ENCODE data around the gene PAGE1. TPM values are rescaled to one million over a fixed set of nuclear protein-coding genes. Genes with fewer than 3 reads are reported as not detected.
"Not testable (repeated sequence)": the region's sequence is repeated elsewhere in the genome, so short reads cannot be mapped to it uniquely, and the experiment has no call there.

PAGE1 gene, protein sequence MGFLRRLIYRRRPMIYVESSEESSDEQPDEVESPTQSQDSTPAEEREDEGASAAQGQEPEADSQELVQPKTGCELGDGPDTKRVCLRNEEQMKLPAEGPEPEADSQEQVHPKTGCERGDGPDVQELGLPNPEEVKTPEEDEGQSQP
- total RNA-seq (2014; rRNA removed; shearing (Covaris generic)): not detected in 2 replicates

DNA sequence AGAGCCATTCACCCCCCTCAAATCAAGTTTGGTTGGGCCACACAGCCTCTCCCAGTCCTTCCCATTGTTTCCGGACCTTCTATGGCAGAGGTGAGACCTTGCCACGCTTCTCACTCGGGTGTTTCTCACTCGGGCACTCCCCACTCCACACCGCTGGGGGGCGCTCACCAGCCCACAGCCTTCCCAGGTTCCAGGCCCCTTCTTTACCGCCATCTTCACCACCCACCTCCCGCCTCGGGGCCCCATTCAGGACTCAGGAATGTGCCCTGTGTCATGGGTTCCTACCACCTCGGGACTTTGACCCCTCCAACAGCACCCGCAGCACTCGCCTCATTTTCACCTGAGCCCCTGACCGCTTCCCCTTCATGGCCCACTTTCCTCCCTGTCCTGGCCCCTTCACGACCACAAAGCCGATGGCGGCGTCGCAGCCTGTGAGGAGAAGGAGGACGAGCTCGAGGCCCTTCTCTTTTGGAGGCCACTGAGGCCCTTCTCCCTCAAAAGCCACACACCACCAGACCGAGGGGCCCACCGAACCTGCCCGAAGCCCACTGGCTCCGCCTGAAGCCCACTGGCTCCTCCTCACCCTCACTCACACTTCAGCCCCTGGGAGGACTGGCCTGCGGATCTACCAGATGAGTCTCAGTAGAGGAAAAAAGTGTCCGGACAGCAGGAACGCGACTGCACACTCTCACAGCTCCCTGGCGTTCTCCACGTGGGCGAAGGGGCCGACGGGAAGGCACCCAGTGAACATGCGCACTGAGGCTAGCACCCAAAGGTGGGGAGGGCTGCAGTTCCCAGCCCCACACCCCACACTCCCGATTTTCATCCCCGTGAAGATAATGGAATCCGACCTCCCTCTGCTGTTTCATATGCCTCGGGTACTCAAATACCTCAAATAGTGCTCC lies at the start of gene PAGE1:
Gene PAGE1 (minus strand): TSS at position 709 of the 905 bp plus-strand sequence. CDS start 1,214 bp downstream, outside the sequence.
- no peak for DNase-seq (ENCODE audit: low spot score)

DNA sequence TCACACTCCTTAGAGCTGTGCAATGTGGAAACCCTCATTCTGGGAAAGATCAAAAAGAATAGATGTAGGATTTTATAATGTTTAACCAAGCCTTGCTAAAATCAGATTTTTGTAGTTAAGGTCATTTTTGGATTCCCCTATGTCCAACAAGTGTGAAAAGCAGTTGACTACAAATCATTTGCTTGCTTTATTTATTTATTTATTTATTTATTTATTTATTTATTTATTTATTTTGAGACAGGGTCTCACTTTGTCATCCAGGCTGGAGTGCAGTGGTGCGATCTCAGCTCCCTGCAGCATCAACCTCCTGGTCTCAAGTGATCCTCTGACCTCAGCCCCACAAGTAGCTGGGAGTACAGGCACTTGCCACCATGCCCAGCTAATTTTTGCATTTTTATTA lies 45.7 kb upstream of the PAGE1 start:
- DNase-seq (ENCODE audit: low spot score): not testable (repeated sequence)

GRCh38 chrX:49727847-49728246 lies 32.1 kb upstream of the PAGE1 start:
- no peak for DNase-seq (ENCODE audit: low spot score)

GRCh38 chrX:49726966-49727365 lies 31.2 kb upstream of the PAGE1 start:
- no peak for DNase-seq (ENCODE audit: low spot score)

DNA sequence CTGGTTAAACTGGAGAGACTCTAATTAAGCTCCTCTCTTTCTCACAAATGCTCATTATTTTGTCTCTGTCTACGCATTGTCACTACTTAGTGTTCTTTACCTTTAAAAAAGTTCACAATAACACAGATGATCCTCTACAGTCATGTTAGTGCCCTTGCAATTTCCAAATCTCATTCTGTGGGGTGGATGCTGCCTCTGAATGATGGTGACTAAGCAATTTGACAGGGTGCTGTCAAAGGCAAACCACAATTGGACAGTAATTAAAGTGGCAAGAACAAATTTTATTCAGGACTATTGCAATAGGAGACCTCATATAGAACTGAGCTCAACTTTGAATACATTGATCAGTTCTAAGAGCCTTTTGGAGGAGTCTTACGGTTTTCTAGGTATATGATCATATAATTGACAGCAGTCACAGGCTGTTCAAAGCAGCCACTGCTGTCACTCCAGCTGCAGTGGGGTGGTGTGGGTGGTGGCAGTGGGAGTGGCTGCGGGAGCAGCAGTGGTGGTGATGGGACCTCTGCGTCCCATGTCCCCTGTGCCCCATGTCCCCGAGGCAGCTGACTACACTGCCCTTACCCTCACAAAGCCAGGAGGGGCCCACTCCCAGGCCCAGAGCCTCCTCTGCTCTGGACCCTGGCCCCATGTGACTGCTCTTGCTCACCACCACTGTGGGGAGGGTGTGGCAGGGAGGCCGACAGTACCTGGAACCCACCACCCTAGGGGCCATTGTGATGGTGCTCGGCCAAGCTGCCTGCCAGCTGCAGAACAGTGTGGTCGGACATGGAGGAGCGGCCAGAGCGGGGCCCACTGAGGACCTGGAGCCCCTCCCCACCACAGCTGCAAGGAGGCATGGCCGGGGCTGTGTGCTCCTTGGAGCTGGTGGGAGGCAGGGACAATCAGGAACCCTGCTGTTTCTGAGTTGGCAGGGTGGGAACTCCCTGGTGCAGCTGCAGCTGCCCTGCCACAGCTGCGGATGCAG lies 30.4 kb upstream of the PAGE1 start:
- no peak for DNase-seq (ENCODE audit: low spot score)

GRCh38 chrX:49725401-49725800 lies 29.6 kb upstream of the PAGE1 start:
- no peak for DNase-seq (ENCODE audit: low spot score)

DNA sequence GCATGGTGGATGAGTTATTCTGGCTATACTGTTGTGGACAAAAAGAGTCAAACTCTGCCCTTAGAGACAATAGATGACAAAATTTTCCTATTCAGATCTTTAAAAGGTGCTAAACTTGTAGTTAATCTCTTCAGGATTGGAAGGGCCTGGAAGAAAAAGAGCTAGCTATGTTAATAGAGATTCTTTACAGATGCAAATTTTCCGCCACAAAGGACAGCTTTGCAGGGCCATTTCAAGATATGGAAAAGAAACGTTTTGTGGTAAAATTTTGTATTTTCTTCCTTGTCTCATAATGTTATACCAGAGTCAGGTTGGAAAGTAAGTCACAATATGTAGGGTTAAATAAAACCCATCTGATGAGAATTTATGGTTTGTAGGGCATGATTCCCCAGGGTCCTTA lies 24.3 kb upstream of the PAGE1 start:
- DNase-seq (ENCODE audit: low spot score): not testable (repeated sequence)

DNA sequence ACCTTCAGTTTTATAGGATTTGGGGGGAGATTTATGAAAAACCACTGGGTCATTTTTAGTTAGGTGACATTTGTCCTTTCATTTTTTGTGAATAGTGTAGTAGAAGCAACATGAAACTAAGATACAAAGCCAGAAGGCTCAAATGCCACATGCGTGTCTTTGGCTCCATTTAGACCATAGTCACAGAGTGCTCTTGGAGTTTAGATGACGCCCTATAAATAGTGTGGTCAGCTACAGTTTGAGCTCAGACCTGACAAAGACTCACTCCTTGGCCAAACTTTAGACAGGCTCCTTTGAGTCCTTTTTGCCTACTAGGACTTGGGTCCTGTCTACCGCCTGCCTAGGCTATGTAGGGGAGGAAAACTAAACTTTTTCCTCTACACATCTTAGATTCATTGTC lies 16.8 kb upstream of the PAGE1 start:
- DNase-seq (ENCODE audit: low spot score): no peak

- no peak for DNase-seq (ENCODE audit: low spot score)
Measured at GRCh38 chrX:49710744-49711319, 15.0 kb upstream of the PAGE1 start.

DNA sequence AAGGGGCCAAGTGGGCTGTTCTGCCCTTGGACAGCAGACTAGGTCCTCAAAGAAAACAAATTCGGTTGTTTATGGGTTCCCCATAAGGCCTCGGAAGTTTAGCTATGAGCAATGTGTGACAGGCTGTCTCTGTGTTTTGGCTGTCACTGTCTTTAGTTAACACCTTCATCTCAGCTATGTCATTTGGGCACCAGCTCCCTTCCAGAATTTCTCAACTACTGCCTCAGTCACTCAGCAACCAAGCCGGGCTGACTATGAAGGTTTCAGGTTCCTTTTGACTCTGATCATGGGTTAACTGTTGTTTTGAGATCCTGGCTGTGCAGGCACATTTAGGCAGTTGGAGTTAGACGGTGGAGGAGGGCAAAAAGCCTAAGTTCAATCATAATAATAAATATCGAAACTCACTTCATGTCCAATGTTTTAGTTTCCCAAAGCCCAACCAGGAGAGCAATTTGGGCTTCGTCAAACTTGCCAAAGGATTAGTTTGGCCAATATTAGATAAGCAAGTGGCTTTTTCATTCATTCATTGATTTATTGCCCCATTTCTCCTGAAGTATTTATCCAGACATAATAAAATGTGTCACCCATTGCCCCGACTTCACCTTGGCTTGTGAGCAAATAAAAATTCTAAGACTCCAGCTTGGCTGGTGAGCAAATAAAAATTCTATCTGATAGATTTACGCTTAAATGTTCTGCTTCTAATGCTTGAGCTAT lies 9.1 kb upstream of the PAGE1 start:
- DNase-seq (ENCODE audit: low spot score): no peak

DNA sequence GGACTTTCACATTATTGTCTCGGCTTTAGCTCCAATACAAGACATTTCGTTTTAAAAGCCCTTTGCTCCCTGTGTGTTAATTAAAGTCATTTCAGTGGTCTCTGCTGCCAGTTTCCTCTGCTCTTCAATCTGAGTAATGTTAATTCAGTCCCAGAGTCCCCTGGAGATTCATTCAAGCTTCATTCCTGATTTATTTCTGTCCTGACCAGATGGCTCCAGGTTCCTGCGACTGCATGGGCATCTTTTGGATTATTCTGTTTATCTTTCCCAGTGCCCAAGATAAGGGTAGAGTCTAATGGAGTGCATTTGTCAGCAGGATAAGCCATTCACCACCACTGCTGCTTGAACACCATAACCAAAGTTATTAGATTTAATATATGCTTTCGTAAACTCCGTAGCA lies 6.1 kb upstream of the PAGE1 start:
- DNase-seq (ENCODE audit: low spot score): no peak

- DNase-seq (ENCODE audit: low spot score): no peak
Measured at GRCh38 chrX:49701323-49701722, 5.5 kb upstream of the PAGE1 start.

DNA sequence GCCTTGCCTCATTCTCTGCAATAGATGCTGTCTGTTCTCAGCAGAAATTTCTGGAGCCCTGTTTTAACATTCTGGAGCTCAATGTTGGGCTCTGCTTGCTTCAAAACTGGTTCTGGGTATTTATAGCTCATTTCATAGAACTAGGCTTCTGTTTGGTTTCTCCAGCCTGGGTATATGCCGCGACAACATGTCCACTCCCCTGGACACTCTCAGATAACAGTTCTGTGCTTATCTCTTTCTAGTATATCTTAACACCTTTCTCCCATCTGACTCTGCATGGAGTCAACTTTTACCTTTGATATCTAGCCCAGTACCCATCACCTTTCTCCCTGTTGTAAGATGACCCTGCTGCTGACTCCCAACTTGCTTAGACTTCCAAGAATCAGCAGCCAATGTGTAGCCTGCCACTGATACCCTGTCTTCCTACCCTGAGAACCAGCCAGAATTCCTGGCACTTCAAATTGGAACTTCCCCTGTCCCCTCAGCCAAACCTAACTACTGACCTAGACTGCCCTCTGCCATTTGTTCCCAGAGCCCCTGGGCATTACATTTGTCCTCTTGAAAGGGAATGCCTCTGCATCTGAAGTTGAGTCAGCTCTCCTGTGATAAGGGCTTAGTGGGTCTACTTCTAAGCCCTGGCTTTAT lies 20.6 kb downstream of the PAGE1 start:
- DNase-seq (ENCODE audit: low spot score): no peak

DNA sequence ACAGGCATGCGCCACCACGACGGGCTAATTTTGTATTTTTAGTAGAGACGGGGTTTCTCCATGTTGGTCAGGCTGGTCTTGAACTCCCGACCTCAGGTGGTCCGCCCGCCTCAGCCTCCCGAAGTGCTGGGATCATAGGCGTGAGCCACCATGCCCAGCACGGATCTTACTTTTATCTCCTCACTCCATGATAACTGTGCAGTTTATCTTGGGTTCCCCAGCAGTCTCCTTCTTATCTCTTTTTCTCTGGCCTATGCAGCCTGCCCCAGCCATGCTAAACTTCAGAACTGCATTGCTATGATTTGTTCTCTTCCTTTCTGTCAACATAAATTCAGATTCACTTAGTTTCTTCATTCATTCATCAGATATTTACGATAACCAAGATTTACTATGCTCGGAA lies 22.4 kb downstream of the PAGE1 start:
- DNase-seq (ENCODE audit: low spot score): no peak

GRCh38 chrX:49664824-49665223 lies 31.0 kb downstream of the PAGE1 start:
- DNase-seq (ENCODE audit: low spot score): no peak

DNA sequence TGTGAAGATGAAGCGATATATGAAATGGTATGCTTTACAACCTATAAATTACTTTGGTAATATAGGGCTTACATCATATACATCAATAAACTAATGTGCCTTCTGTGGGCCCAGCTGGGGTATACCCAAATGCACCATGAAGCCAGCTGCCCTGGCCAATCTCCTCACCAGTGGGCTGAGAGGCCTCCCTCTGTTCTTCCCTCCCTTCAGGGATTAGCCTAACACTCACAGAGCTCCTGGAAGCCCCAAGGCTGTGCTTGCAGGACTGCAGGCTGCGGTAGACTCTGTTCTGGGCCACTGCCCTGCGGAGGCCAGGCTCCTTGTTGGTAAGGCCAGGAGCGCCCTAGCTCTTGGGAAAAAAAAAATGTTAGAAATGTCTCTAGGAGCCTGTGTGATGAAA lies 33.9 kb downstream of the PAGE1 start:
- no peak for DNase-seq (ENCODE audit: low spot score)

- no peak for DNase-seq (ENCODE audit: low spot score)
Measured at GRCh38 chrX:49659771-49660170, 36.0 kb downstream of the PAGE1 start.

DNA sequence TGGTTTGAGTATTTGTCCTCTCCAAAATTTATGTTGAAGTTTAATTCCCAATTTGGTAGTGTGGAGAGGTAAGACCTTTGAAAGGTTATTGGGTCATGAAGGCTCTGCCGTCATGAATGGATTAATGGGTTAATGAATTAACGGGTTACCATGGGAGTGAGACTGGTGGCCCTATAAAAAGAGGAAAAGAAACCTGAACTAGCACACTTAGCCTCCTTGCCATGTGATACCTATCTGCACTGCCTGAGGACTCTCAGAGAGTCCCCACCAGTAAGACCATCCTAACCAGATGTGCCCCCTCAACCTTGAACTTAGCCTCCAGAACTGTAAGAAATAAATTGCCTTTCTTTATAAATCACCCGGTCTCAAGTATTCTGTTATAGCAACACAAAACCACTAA lies 39.3 kb downstream of the PAGE1 start:
- DNase-seq (ENCODE audit: low spot score): no peak

GRCh38 chrX:49644991-49645637 lies 50.7 kb downstream of the PAGE1 start:
- DNase-seq (ENCODE audit: low spot score): no peak
